Effector CD4-positive, alpha-beta T cell (primary cell): Measurements from ENCODE around the gene RPF1.
A peak's percentile ranks its signal among the peaks of the same experiment; 100 is the strongest.
"Not testable (repeated sequence)": the region's sequence is repeated elsewhere in the genome, so short reads cannot be mapped to it uniquely, and the experiment has no call there.

ENCODE experiments used
- DNase-seq: peaks from one replicate; pipeline ENCODE4 v3.0.0-alpha.2; 2020
- total RNA-seq: gene quantifications from one replicate; lab custom pipeline; 2026; lab: John Stamatoyannopoulos, UW

The RPF1 gene, protein sequence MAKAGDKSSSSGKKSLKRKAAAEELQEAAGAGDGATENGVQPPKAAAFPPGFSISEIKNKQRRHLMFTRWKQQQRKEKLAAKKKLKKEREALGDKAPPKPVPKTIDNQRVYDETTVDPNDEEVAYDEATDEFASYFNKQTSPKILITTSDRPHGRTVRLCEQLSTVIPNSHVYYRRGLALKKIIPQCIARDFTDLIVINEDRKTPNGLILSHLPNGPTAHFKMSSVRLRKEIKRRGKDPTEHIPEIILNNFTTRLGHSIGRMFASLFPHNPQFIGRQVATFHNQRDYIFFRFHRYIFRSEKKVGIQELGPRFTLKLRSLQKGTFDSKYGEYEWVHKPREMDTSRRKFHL
- total RNA-seq: 67.5 reads per million, percentile 75 among the genes with 10 or more reads in this experiment

DNA sequence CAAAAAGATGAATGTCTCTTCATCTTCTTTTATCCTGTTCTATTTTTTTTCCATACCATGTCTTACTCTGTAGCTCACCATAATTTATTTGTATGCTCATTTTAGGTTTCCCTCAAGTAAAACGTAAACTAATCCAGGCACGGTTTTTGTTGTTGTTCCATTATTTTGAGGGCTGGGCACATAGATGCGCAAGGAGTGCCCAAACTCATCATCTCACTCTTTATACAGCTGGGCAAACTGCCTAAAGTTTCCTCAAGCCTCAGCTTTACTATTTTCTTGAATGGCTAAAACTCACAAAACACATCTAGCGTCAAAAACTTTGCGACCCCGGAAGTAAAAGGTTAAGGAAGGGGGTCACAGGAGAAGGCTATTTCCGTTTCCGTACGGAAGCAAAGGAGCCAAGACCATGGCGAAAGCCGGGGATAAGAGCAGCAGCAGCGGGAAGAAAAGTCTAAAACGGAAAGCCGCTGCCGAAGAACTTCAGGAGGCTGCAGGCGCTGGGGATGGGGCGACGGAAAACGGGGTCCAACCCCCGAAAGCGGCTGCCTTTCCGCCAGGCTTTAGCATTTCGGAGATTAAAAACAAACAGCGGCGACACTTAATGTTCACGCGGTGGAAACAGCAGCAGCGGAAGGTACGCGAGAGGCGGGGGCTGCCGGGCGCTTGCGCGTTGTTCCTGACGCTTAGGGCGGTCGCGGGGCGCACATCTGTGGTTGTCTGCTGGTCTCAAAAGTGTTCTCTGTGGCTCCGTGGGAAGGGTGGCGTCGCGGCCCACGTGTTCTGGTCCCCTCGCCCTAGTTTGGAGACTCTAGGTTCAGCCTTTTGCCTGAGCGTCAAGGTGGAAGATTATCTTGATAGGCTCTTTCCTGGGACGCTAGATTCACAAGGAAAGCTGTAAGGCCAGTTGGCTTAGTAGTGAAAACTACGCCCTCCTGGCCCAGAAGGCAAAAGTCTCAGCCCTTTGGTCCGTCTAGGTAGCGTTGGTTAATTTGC lies at the start of gene RPF1:
TSS of gene RPF1 (plus strand) at position 391 of the 993 bp plus-strand sequence. CDS start at position 407, 16 bp downstream.
- DNase-seq: peak; percentile 73

- DNase-seq: no peak
These were observed 48.5 kb upstream of the RPF1 start for GRCh38 chr1:84430546-84430945.

- peak; percentile 29 for DNase-seq
These were observed 45.6 kb upstream of the RPF1 start for GRCh38 chr1:84433258-84434080.

GRCh38 chr1:84434081-84434769 lies 44.8 kb upstream of the RPF1 start:
- DNase-seq: no peak

- no peak for DNase-seq
These were observed 44.1 kb upstream of the RPF1 start for GRCh38 chr1:84434801-84435549.

- DNase-seq: no peak
These were observed 42.0 kb upstream of the RPF1 start for GRCh38 chr1:84436876-84437655.

GRCh38 chr1:84442256-84442655 lies 36.8 kb upstream of the RPF1 start:
- no peak for DNase-seq

DNA sequence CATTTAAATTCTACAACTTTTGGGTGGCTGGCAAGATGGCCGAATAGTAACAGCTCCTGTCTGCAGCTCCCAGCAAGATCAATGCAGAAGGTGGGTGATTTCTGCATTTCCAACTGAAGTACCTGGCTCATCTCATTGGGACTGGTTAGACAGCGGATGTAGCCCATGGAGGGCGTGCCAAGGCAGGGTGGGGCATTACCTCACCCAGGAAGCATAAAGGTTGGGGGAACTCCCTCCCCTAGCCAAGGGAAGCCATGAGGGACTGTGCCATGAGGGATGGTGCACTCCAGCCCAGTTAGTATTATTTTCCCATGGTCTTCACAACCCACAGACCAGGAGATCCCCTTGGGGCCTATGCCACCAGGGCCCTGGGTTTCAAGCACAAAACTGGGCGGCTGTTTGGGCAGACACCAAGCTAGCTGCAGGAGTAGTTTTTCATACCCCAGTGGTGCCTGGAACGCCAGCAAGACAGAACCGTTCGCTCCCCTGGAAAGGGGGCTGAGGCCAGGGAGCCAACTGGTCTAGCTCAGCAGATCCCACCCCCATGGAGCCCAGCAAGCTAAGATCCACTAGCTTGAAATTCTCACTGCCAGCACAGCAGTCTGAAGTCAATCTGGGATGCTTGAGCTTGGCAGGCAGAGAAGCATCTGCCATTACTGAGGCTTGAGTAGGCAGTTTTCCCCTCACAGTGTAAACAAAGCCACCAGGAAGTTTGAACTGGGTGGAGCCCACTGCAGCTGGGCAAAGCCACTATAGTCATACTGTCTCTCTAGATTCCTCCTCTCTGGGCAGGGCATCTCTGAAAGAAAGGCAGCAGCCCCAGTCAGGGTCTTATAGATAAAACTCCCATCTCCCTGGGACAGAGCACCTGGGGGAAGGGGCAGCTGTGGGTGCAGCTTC lies 36.1 kb upstream of the RPF1 start:
- DNase-seq: not testable (repeated sequence)

DNA sequence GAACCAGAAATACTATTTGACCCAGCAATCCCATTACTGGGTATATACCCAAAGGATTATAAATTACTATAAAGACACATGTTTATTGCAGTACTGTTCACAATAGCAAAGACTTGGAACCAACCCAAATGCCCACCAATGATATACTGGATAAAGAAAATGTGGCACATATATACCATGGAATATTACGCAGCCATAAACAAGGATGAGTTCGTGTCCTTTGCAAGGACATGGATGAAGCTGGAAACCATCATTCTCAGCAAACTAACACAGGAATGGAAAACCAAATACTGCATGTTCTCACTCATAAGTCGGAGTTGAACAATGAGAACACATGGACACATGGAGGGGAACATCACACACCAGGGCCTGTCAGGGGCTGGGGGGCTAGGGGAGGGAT lies 30.4 kb upstream of the RPF1 start:
- not testable (repeated sequence) for DNase-seq

DNA sequence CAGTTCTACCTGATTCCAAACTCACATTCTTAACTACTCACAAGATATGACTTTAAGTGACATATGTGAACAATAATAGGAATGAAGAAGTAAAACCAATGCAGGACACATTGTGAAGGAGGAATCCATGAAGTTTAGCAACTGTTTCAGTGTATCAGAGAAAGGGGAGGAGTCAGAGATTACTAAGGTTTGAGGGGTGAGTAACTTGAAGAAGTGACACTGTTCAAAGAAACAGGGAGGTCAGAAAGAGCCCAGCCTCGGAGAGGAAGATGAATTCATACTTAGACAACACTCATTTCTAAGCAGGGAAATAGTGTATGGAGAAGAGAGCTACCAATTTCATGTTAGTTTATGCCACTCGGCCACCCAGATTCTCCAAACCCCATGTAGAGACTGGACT lies 28.2 kb upstream of the RPF1 start:
- DNase-seq: no peak

- no peak for DNase-seq
These were observed 26.6 kb upstream of the RPF1 start for GRCh38 chr1:84452436-84452835.

- no peak for DNase-seq
These were observed 16.9 kb upstream of the RPF1 start for GRCh38 chr1:84462118-84462517.

GRCh38 chr1:84467298-84467697 lies 11.8 kb upstream of the RPF1 start:
- no peak for DNase-seq

GRCh38 chr1:84476225-84476624 lies 2.8 kb upstream of the RPF1 start:
- DNase-seq: no peak

GRCh38 chr1:84479998-84480397 lies 932 bp downstream of the RPF1 start:
- no peak for DNase-seq

DNA sequence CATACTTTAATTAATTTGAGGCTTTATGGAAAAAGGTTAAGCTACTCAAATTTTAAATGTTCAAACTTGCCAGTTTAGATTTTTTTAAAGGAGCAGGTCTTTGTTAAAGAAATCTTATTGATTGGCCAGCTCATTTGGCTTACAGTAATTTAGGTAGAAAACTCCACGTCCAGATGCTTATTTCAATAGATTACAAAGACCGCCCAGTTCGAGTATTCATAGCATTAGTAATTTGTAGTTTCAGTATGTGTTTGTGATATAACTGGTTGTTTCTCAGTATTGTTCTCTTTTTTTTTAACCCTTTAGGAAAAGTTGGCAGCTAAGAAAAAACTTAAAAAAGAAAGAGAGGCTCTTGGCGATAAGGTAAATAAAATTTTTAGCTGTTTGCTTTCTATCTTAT lies 1.6 kb downstream of the RPF1 start:
- no peak for DNase-seq

DNA sequence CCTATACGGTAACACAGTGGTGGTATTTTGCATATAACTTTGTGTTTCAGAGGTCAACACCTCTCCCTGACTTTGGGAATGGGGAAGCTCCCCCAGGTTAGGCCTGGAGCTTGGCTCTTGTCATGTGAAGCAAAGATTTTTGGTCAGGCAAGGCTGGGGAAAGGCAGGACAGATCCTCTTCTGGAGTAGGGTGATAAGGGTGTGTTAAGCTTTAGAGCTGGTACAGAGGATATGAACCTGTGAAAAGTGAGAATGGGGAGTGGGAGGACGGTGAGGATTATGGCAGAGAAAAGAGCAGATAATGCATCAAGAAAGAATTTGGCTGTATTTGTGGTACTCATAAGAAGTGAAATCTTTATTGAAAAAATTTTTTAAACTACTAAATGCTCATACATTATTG lies 2.3 kb downstream of the RPF1 start:
- DNase-seq: no peak

DNA sequence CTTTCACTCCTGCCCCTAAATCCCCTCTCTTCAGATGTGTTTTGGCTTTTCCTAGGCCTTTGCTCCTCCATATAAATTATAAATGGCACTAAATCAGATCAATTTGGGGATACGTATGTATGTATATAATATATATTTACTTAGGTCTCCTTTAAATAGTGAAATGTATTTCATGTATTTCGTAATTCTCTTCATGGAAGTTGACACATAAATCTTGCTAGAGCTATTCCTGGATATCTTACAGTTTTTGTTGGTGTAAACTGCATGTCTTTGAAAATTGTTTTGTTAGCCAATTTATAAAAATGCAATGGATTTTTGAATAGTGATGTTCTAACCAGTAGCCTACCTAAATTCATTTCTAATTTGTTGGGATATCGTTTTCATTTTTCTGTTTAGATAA lies 9.0 kb downstream of the RPF1 start:
- no peak for DNase-seq

GRCh38 chr1:84489766-84490165 lies 10.7 kb downstream of the RPF1 start:
- no peak for DNase-seq
